ENCODE results near the gene TMEM39B. TPM values are rescaled to one million over a fixed set of nuclear protein-coding genes. Genes with fewer than 3 reads are reported as not detected.
"Not testable (repeated sequence)": the region's sequence is repeated elsewhere in the genome, so short reads cannot be mapped to it uniquely, and the experiment has no call there.

The TMEM39B gene
- polyA plus RNA-seq, 1 donor from 2014 or later = 18.1 TPM

DNA sequence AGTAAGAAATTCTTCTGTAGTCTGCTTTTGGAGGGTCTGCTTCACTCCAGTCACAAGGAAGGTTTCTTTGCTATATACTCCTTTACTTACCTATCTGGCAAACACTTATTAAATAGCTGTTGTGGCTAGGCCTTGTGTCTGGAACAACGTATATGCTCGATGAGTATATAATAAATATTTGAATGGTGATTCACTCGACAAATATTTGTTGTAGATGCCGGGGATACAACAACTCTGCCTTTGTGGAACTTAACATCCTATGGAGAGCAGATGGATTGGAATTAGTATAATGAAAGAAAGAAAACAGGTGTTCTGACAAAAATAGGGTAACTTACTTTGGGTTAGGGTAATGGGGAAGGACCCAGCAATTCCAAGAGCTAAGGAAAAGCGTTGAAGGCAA, 66.2 kb downstream of the TMEM39B start:
- Histone ChIP-seq H3K4me2 (ENCODE audit: low read length) (no peak overlapping the region), H3K9ac (ENCODE audit: low read length) (no peak overlapping the region), H3F3A (ENCODE audit: insufficient read depth, low read length, poor library complexity, severe bottlenecking) (no peaks in the 10 kb centered on the region), H3K36me3 (ENCODE audit: insufficient read depth, low read length) (no peaks in the 10 kb centered on the region), H3K9me2 (ENCODE audit: insufficient read depth, low read length) (no peaks in the 10 kb centered on the region), H3K27me3 (ENCODE audit: insufficient read depth, low read depth, low read length) (no peaks in the 10 kb centered on the region), H3K79me2 (replicated peaks; ENCODE audit: insufficient read depth, low read length) (peaks cover 29% of the 10 kb centered on the region), H3K9me3 (ENCODE audit: low read length) (no peaks in the 10 kb centered on the region), H3K27ac (ENCODE audit: low read length) (no peak overlapping the region), H4K20me1 (ENCODE audit: insufficient read depth) (no peaks in the 10 kb centered on the region), H3K4me3 (ENCODE audit: low read length) (no peak overlapping the region), H2AFZ (ENCODE audit: low read depth, low read length) (no peak overlapping the region)
- TF ChIP-seq EP300 (conservative IDR thresholded peaks at IDR 0.05; ENCODE audit: poor library complexity, severe bottlenecking) = no peak
- TF ChIP-seq, protein P1, sequence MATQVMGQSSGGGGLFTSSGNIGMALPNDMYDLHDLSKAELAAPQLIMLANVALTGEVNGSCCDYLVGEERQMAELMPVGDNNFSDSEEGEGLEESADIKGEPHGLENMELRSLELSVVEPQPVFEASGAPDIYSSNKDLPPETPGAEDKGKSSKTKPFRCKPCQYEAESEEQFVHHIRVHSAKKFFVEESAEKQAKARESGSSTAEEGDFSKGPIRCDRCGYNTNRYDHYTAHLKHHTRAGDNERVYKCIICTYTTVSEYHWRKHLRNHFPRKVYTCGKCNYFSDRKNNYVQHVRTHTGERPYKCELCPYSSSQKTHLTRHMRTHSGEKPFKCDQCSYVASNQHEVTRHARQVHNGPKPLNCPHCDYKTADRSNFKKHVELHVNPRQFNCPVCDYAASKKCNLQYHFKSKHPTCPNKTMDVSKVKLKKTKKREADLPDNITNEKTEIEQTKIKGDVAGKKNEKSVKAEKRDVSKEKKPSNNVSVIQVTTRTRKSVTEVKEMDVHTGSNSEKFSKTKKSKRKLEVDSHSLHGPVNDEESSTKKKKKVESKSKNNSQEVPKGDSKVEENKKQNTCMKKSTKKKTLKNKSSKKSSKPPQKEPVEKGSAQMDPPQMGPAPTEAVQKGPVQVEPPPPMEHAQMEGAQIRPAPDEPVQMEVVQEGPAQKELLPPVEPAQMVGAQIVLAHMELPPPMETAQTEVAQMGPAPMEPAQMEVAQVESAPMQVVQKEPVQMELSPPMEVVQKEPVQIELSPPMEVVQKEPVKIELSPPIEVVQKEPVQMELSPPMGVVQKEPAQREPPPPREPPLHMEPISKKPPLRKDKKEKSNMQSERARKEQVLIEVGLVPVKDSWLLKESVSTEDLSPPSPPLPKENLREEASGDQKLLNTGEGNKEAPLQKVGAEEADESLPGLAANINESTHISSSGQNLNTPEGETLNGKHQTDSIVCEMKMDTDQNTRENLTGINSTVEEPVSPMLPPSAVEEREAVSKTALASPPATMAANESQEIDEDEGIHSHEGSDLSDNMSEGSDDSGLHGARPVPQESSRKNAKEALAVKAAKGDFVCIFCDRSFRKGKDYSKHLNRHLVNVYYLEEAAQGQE (IDR thresholded peaks at IDR 0.05; ENCODE audit: borderline replicate concordance) = no peak
- TF ChIP-seq POLR2AphosphoS5 (IDR thresholded peaks at IDR 0.05) = no peak

DNA sequence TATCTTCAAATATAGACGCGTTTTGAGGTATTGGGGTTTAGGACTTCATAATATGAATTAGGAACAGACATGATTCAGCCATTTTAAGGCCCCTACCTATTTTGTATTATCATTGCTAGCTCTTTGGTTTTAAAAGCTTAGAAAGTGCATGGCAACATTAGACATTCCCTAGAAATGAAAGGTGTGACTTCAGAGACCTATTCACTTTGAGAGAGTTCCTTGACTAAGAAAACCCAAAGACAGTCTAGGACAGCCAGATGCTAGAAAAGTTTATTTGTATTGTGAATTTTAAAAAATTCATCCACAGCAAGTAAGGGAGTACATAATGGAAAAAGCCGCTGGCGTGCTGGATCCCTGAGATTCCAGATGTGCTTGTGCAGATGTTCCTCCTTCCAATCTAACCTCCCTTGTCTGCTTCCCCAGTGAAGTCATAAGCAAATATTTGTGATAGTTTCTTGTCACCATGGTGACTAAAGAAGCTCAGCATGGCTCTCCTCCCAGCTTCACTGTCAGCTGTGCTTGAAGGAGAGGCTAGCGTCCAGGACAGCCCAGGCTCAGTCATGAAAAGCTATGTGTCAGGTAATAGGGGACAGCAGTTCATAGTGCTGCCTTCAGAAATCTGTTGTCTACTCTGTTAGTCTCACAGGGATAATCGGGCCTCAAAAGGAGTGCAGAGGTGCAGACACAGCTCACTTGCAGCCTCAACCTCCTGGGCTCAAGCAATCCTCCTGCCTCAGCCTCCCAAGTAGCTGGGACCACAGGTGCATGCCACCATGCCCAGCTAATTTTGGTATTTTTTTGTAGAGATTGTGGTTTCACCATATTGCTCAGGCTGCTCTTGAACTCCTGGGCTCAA, 69.9 kb downstream of the TMEM39B start:
- no peaks in the 10 kb centered on the region for H4K20me1 ChIP-seq (ENCODE audit: insufficient read depth)
- peaks cover 29% of the 10 kb centered on the region for H3K79me2 ChIP-seq (replicated peaks; ENCODE audit: insufficient read depth, low read length)
- H3K36me3 ChIP-seq (ENCODE audit: insufficient read depth, low read length) = no peaks in the 10 kb centered on the region
- TF ChIP-seq TAF1 (IDR thresholded peaks at IDR 0.05; ENCODE audit: low read depth) (no peak), MXI1 (conservative IDR thresholded peaks at IDR 0.05; ENCODE audit: poor library complexity, severe bottlenecking) (no peak), SMC3 (conservative IDR thresholded peaks at IDR 0.05; ENCODE audit: poor library complexity) (no peak), POLR2AphosphoS5 (IDR thresholded peaks at IDR 0.05) (no peak), EZH2 (IDR thresholded peaks at IDR 0.05; ENCODE audit: borderline replicate concordance, insufficient read depth, low read length, poor library complexity, severe bottlenecking) (no peak), RAD21 (conservative IDR thresholded peaks at IDR 0.05) (no peak), EP300 (conservative IDR thresholded peaks at IDR 0.05; ENCODE audit: poor library complexity, severe bottlenecking) (no peak)
- TF ChIP-seq, protein P2, sequence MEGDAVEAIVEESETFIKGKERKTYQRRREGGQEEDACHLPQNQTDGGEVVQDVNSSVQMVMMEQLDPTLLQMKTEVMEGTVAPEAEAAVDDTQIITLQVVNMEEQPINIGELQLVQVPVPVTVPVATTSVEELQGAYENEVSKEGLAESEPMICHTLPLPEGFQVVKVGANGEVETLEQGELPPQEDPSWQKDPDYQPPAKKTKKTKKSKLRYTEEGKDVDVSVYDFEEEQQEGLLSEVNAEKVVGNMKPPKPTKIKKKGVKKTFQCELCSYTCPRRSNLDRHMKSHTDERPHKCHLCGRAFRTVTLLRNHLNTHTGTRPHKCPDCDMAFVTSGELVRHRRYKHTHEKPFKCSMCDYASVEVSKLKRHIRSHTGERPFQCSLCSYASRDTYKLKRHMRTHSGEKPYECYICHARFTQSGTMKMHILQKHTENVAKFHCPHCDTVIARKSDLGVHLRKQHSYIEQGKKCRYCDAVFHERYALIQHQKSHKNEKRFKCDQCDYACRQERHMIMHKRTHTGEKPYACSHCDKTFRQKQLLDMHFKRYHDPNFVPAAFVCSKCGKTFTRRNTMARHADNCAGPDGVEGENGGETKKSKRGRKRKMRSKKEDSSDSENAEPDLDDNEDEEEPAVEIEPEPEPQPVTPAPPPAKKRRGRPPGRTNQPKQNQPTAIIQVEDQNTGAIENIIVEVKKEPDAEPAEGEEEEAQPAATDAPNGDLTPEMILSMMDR (IDR thresholded peaks at IDR 0.05; ENCODE audit: poor library complexity, severe bottlenecking) = no peak
- TF ChIP-seq, protein P1 (IDR thresholded peaks at IDR 0.05; ENCODE audit: borderline replicate concordance) = no peak
- H3K9me3 ChIP-seq (ENCODE audit: low read length) = no peaks in the 10 kb centered on the region
- H3K9me2 ChIP-seq (ENCODE audit: insufficient read depth, low read length) = no peaks in the 10 kb centered on the region
- peak overlapping the region; percentile 23 for H3K9ac ChIP-seq (ENCODE audit: low read length)
- peak overlapping the region; percentile 28 for H3K27ac ChIP-seq (ENCODE audit: low read length)
- no peaks in the 10 kb centered on the region for H3F3A ChIP-seq (ENCODE audit: insufficient read depth, low read length, poor library complexity, severe bottlenecking)
- H2AFZ ChIP-seq (ENCODE audit: low read depth, low read length) = no peak overlapping the region
- H3K4me3 ChIP-seq (ENCODE audit: low read length) = no peak overlapping the region
- no peaks in the 10 kb centered on the region for H3K27me3 ChIP-seq (ENCODE audit: insufficient read depth, low read depth, low read length)
- H3K4me2 ChIP-seq (ENCODE audit: low read length) = no peak overlapping the region

DNA sequence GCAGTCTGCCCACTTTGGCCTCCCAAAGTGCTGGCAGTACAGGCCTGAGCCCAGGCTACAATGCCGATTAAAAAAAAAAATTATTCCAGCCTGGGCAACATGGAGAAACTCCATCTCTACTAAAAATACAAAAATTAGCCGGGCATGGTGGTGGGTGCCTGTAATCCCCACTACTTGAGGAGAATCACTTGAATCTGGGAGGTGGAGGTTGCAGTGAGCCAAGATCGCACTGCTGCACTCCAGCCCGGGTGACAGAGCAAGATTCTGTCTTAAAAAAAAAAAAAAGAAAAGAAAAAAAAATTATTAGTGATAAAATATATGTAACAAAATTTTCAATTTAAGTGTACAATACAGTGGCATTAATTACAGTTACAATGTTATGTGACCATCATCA, 70.6 kb downstream of the TMEM39B start:
- not testable (repeated sequence) for H3K9me2 ChIP-seq (ENCODE audit: insufficient read depth, low read length); H3F3A ChIP-seq (ENCODE audit: insufficient read depth, low read length, poor library complexity, severe bottlenecking); H4K20me1 ChIP-seq (ENCODE audit: insufficient read depth); H3K4me3 ChIP-seq (ENCODE audit: low read length); H3K36me3 ChIP-seq (ENCODE audit: insufficient read depth, low read length); H2AFZ ChIP-seq (ENCODE audit: low read depth, low read length); H3K9ac ChIP-seq (ENCODE audit: low read length); H3K9me3 ChIP-seq (ENCODE audit: low read length); H3K4me2 ChIP-seq (ENCODE audit: low read length); H3K27me3 ChIP-seq (ENCODE audit: insufficient read depth, low read depth, low read length)
- peak overlapping the region; percentile 28 for H3K27ac ChIP-seq (ENCODE audit: low read length)
- peaks cover 29% of the 10 kb centered on the region for H3K79me2 ChIP-seq (replicated peaks; ENCODE audit: insufficient read depth, low read length)
